Spleen (tissue), 11 donors: ENCODE data around the gene PODXL. TPM values are rescaled to one million over a fixed set of nuclear protein-coding genes. Genes with fewer than 3 reads are reported as not detected.

Experiments used
- DNase-seq: peaks from one replicate; pipeline ENCODE4 v3.0.0-alpha.2; 2020
- H3K27ac ChIP-seq, 8 donors: fragments of 200-600 bp; sonication (generic) in 7 of 8; 1 replicate in 4 of 8; 2 replicates in 4 of 8; pipeline versions ENCODE4 v1.5.0 to v1.8.0; 2016 to 2021; ENCODE audit warnings: inconsistent platforms in 4 of 8, mild to moderate bottlenecking in 4 of 8, moderate library complexity in 1 of 8
- H3K27me3 ChIP-seq, 7 donors: fragments of 200-600 bp; sonication (generic) in 6 of 7; replicated peaks in 1 of 7; 1 replicate in 4 of 7; 2 replicates in 3 of 7; pipeline versions ENCODE4 v1.5.0 to v1.8.0; 2016 to 2021; ENCODE audit warnings: inconsistent platforms in 3 of 7, mild to moderate bottlenecking in 1 of 7
- H3K36me3 ChIP-seq, 6 donors: fragments of 200-600 bp; sonication (generic) in 5 of 6; 1 replicate in 4 of 6; 2 replicates in 2 of 6; pipeline versions ENCODE4 v1.5.0 to v1.8.0; 2016 to 2021; ENCODE audit warnings: inconsistent platforms in 2 of 6
- H3K4me1 ChIP-seq, 6 donors: fragments of 200-600 bp; sonication (generic) in 5 of 6; 1 replicate in 3 of 6; 2 replicates in 3 of 6; pipeline versions ENCODE4 v1.5.0 to v1.8.0; 2016 to 2021; ENCODE audit warnings: inconsistent platforms in 3 of 6
- H3K4me3 ChIP-seq, 8 donors: fragments of 200-600 bp; sonication (generic) in 7 of 8; 1 replicate in 4 of 8; 2 replicates in 4 of 8; pipeline versions ENCODE4 v1.5.0 to v1.8.0; 2016 to 2021; ENCODE audit warnings: inconsistent platforms in 4 of 8, mild to moderate bottlenecking in 4 of 8, moderate library complexity in 2 of 8
- H3K9me3 ChIP-seq, 8 donors: fragments of 200-600 bp; sonication (generic) in 7 of 8; 1 replicate in 4 of 8; 2 replicates in 4 of 8; pipeline versions ENCODE4 v1.5.0 to v1.8.0; 2016 to 2021; ENCODE audit warnings: inconsistent platforms in 4 of 8
- CTCF ChIP-seq, 11 experiments: fragments of 200-600 bp in 7 of 11; fragments of 450-650 bp in 4 of 11; sonication (generic) in 4 of 11; IDR thresholded peaks in 8 of 11; conservative IDR thresholded peaks in 3 of 11; 1 replicate in 7 of 11; 2 replicates in 4 of 11; pipeline versions ENCODE4 v1.4.0 to v1.8.0; 2016 to 2021; ENCODE audit warnings: antibody characterized with exemption in 11 of 11, inconsistent platforms in 4 of 11, mild to moderate bottlenecking in 1 of 11
- POLR2A ChIP-seq, 3 donors: fragments of 450-650 bp; IDR thresholded peaks; one replicate each; pipeline ENCODE4 v1.5.1; 2017; ENCODE audit warnings: antibody characterized with exemption in 3 of 3, mild to moderate bottlenecking in 1 of 3
- POLR2AphosphoS5 ChIP-seq, 3 donors: sonication (generic); formaldehyde crosslinking; IDR thresholded peaks; one replicate each; pipeline ENCODE4 v1.5.1; 2017; ENCODE audit warnings: antibody characterized with exemption in 3 of 3
- WGBS, 5 donors: extraction: QIAGEN DNeasy Blood & Tissue Kit in 3 of 5; methylation state at CpG; one replicate each; pipeline versions ENCODE4 v1.1.5 to v1.1.7; 2013 to 2018; 5-methylcytosine and 5-hydroxymethylcytosine counted together
- intact Hi-C: fragments of 100-400 bp; cut with DNase I; formaldehyde crosslinking; loops from one replicate; pipeline ENCODE4 v1.15.0; 2023; ENCODE audit warnings: low total_unique reads
- polyA plus RNA-seq, 3 donors: library from polyadenylated mRNA; stranded (reverse); fragments of 200-250 nt; gene quantifications; one replicate each; pipeline ENCODE4 v1.2.1, GENCODE V29; 2013
- total RNA-seq, 7 donors: library from RNA; depleted of rRNA in 3 of 7; stranded (reverse); fragments of >200 nt in 3 of 7; fragmentation: NEBNext Ultra II Directional in 4 of 7; extraction: Animal tissue kit (Norgen Biotek cat#: 25700) in 4 of 7; gene quantifications; one replicate each; pipeline versions ENCODE4 v1.1.0 to v1.2.1, GENCODE V29; 2016 to 2021
- donor health status: healthy with polysubstance abuse.
- donor health status: DM: no; HTN: no; CAD: no; lungs with moderate emphysema.
- donor health status: DM: no; HTN: no; CAD: no.
- donor health status: Bipolar disorder and iron deficiency.
- donor health status: healthy.
- donor health status: DM: no; HTN: no; CAD: no.
- donor health status: DM: yes; HTN: yes; CAD: no.

The PODXL gene
- total and polyA plus RNA-seq, 10 donors: 1.9 to 27.5 (median 16.0) TPM

GRCh38 chr7:131498237-131498885 is 58.1 kb downstream of the PODXL start:
- Histone ChIP-seq H3K27ac (no peak overlapping the region), H3K36me3 (peaks cover 0 to 56% (median 7%) of the 10 kb centered on the region in 6 donors), H3K27me3 (no peaks in the 10 kb centered on the region), H3K4me3 (no peak overlapping the region), H3K4me1 (peaks cover 0 to 25% (median 10%) of the 10 kb centered on the region in 6 donors), H3K9me3 (no peaks in the 10 kb centered on the region)
- intact Hi-C loops: no loop called here
- no peak for DNase-seq
- WGBS, 5 donors: 89 to 97% (median 94%) methylated on average over 4 of the region's 4 CpGs
- TF ChIP-seq POLR2A (IDR thresholded peaks at IDR 0.05) (no peak), POLR2AphosphoS5 (IDR thresholded peaks at IDR 0.05) (no peak), CTCF (IDR thresholded peaks at IDR 0.05 in 8 of 11, conservative IDR thresholded peaks at IDR 0.05 in 3 of 11) (no peak)

GRCh38 chr7:131497454-131497853 is 59.0 kb downstream of the PODXL start:
- Histone ChIP-seq H3K36me3 (peaks cover 0 to 60% (median 7%) of the 10 kb centered on the region in 6 donors), H3K9me3 (no peaks in the 10 kb centered on the region), H3K4me3 (no peak overlapping the region), H3K27me3 (no peaks in the 10 kb centered on the region), H3K27ac (no peak overlapping the region), H3K4me1 (peaks cover 0 to 16% (median 4%) of the 10 kb centered on the region in 6 donors)
- intact Hi-C loops: no loop called here
- DNase-seq: no peak
- 74 to 81% (median 77%) methylated on average over 7 of the region's 7 CpGs for WGBS, 5 donors
- no peak for TF ChIP-seq POLR2AphosphoS5 (IDR thresholded peaks at IDR 0.05)
- no peak for TF ChIP-seq CTCF (IDR thresholded peaks at IDR 0.05 in 8 of 11, conservative IDR thresholded peaks at IDR 0.05 in 3 of 11)
- TF ChIP-seq POLR2A (IDR thresholded peaks at IDR 0.05): no peak

GRCh38 chr7:131495669-131496498 is 60.5 kb downstream of the PODXL start:
- Histone ChIP-seq H3K36me3 (peaks cover 0 to 64% (median 7%) of the 10 kb centered on the region in 6 donors), H3K4me1 (peaks cover 0 to under 1% (median 0%) of the 10 kb centered on the region in 6 donors), H3K27ac (no peak overlapping the region), H3K4me3 (no peak overlapping the region), H3K27me3 (no peaks in the 10 kb centered on the region), H3K9me3 (no peaks in the 10 kb centered on the region)
- WGBS, 5 donors: 80 to 93% (median 82%) methylated on average over 7 of the region's 7 CpGs
- no peak for DNase-seq
- intact Hi-C loops: no loop called here
- no peak for TF ChIP-seq POLR2A (IDR thresholded peaks at IDR 0.05)
- TF ChIP-seq CTCF (IDR thresholded peaks at IDR 0.05 in 8 of 11, conservative IDR thresholded peaks at IDR 0.05 in 3 of 11): no peak
- no peak for TF ChIP-seq POLR2AphosphoS5 (IDR thresholded peaks at IDR 0.05)

- Histone ChIP-seq H3K4me3 (no peak overlapping the region), H3K27ac (no peak overlapping the region), H3K4me1 (no peaks in the 10 kb centered on the region), H3K27me3 (no peaks in the 10 kb centered on the region), H3K36me3 (peaks cover 0 to 55% (median 7%) of the 10 kb centered on the region in 6 donors), H3K9me3 (no peaks in the 10 kb centered on the region)
- no peak for DNase-seq
- 94 to 100% (median 98%) methylated on average over 2 of the region's 2 CpGs for WGBS, 5 donors
- TF ChIP-seq POLR2A (IDR thresholded peaks at IDR 0.05) (no peak), CTCF (IDR thresholded peaks at IDR 0.05 in 8 of 11, conservative IDR thresholded peaks at IDR 0.05 in 3 of 11) (no peak), POLR2AphosphoS5 (IDR thresholded peaks at IDR 0.05) (no peak)
- intact Hi-C loops: no loop called here
Measured at GRCh38 chr7:131494182-131494581, 62.2 kb downstream of the PODXL start.
